IMR-90 (cell line): ENCODE measurements around the gene VPS13C.

ENCODE experiments used
- BHLHE40 ChIP-seq: fragments of 150-350 bp; IDR thresholded peaks from 2 replicates; pipeline ENCODE4 v1.6.1; 2016; ENCODE audit warnings: mild to moderate bottlenecking, low read depth, low read length
- CEBPB ChIP-seq: IDR thresholded peaks from 2 replicates; pipeline ENCODE4 v1.6.1; 2012; ENCODE audit warnings: low read depth, low read length, improper control_type of control experiment
- FOS ChIP-seq: fragments of 150-350 bp; IDR thresholded peaks from 2 replicates; pipeline ENCODE4 v1.6.1; 2016; ENCODE audit warnings: low read depth, low read length
- MXI1 ChIP-seq: IDR thresholded peaks from 2 replicates; pipeline ENCODE4 v1.6.1; 2012; ENCODE audit warnings: low read depth, mild to moderate bottlenecking, low read length, moderate library complexity, borderline replicate concordance
- POLR2A ChIP-seq: IDR thresholded peaks from 2 replicates; pipeline ENCODE4 v1.6.1; 2012; ENCODE audit warnings: mild to moderate bottlenecking, low read depth, low read length
- RAD21 ChIP-seq: IDR thresholded peaks from 2 replicates; pipeline ENCODE4 v1.6.1; 2012; ENCODE audit warnings: low read length, improper control_type of control experiment
- RCOR1 ChIP-seq: IDR thresholded peaks from 2 replicates; pipeline ENCODE4 v1.6.1; 2012; ENCODE audit warnings: mild to moderate bottlenecking, low read length, improper control_type of control experiment; ENCODE audit not compliant: insufficient replicate concordance
- RFX5 ChIP-seq: IDR thresholded peaks from 2 replicates; pipeline ENCODE4 v1.8.0; 2012; ENCODE audit warnings: low read depth, mild to moderate bottlenecking, low read length, moderate library complexity
- SMC3 ChIP-seq: fragments of 150-350 bp; IDR thresholded peaks from 2 replicates; pipeline ENCODE4 v1.6.1; 2016; ENCODE audit warnings: low read depth, mild to moderate bottlenecking, antibody characterized with exemption, low read length, moderate library complexity
- TF ChIP-seq, protein P1 (sequence below): conservative IDR thresholded peaks from 2 replicates; pipeline ENCODE4 v1.5.1; 2012; ENCODE audit warnings: mild to moderate bottlenecking, low read depth, low read length, improper control_type of control experiment
- TF ChIP-seq, protein P2 (sequence below): fragments of 150-350 bp; IDR thresholded peaks from 2 replicates; pipeline ENCODE4 v1.6.1; 2016; ENCODE audit warnings: low read depth, mild to moderate bottlenecking, low read length, moderate library complexity, borderline replicate concordance
- TF ChIP-seq, protein P3 (sequence below): fragments of 150-350 bp; IDR thresholded peaks from 2 replicates; pipeline ENCODE4 v1.6.1; 2017; ENCODE audit warnings: mild to moderate bottlenecking, antibody characterized with exemption, low read length, low read depth

DNA sequence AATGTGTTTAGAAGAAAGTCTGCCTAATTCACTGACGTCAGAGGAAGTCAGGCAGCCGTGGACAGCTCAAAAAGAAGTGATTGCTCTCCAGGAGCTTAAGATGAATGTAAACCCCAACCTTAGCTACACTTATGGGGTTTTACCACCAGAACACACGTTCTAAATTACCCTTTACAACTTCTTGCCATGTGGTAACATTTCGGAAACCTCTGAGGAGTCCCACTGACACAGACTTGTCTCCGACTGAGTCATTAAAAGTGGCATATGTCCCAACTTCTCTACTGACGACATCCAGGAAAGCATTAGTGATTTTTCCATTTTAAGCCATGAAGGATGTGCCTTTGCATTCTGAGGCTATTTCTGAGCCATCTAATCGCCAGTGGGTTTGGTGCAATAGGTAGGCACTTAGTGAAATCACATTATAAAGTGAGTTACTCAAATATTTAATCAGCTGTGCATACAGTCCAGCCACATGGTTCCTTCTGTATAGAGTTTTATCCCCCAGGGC is 38.9 kb upstream of the VPS13C start:
- TF ChIP-seq RCOR1 (no peak), SMC3 (no peak), RFX5 (no peak), POLR2A (no peak), BHLHE40 (no peak), CEBPB (0 out of 2 replicates have a peak, but pooled peaks have one; percentile 31), FOS (no peak), MXI1 (no peak), RAD21 (no peak)
- TF ChIP-seq, protein P1, sequence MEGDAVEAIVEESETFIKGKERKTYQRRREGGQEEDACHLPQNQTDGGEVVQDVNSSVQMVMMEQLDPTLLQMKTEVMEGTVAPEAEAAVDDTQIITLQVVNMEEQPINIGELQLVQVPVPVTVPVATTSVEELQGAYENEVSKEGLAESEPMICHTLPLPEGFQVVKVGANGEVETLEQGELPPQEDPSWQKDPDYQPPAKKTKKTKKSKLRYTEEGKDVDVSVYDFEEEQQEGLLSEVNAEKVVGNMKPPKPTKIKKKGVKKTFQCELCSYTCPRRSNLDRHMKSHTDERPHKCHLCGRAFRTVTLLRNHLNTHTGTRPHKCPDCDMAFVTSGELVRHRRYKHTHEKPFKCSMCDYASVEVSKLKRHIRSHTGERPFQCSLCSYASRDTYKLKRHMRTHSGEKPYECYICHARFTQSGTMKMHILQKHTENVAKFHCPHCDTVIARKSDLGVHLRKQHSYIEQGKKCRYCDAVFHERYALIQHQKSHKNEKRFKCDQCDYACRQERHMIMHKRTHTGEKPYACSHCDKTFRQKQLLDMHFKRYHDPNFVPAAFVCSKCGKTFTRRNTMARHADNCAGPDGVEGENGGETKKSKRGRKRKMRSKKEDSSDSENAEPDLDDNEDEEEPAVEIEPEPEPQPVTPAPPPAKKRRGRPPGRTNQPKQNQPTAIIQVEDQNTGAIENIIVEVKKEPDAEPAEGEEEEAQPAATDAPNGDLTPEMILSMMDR = no peak
- TF ChIP-seq, protein P2, sequence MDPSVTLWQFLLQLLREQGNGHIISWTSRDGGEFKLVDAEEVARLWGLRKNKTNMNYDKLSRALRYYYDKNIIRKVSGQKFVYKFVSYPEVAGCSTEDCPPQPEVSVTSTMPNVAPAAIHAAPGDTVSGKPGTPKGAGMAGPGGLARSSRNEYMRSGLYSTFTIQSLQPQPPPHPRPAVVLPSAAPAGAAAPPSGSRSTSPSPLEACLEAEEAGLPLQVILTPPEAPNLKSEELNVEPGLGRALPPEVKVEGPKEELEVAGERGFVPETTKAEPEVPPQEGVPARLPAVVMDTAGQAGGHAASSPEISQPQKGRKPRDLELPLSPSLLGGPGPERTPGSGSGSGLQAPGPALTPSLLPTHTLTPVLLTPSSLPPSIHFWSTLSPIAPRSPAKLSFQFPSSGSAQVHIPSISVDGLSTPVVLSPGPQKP = no peak
- TF ChIP-seq, protein P3, sequence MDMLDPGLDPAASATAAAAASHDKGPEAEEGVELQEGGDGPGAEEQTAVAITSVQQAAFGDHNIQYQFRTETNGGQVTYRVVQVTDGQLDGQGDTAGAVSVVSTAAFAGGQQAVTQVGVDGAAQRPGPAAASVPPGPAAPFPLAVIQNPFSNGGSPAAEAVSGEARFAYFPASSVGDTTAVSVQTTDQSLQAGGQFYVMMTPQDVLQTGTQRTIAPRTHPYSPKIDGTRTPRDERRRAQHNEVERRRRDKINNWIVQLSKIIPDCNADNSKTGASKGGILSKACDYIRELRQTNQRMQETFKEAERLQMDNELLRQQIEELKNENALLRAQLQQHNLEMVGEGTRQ = no peak
